Endodermal cell (in vitro differentiated cells): Measurements from ENCODE around the gene WSCD1. TPM values are rescaled to one million over a fixed set of nuclear protein-coding genes. Genes with fewer than 3 reads are reported as not detected.

Experiments
- DNase-seq: peaks from one replicate; pipeline ENCODE4 v3.0.0-alpha.2; 2017
- H3K27ac ChIP-seq: 2 replicates; pipeline ENCODE4 v1.5.1; 2013; ENCODE audit warnings: mild to moderate bottlenecking, low read depth, low read length, moderate library complexity
- H3K27me3 ChIP-seq: 2 replicates; pipeline ENCODE4 v1.6.1; 2013; ENCODE audit warnings: mild to moderate bottlenecking, low read length, moderate library complexity; ENCODE audit not compliant: insufficient read depth, control insufficient read depth, poor library complexity, severe bottlenecking
- H3K36me3 ChIP-seq: 2 replicates; pipeline ENCODE4 v1.7.0; 2013; ENCODE audit warnings: mild to moderate bottlenecking, low read length, moderate library complexity; ENCODE audit not compliant: control insufficient read depth, insufficient read depth
- H3K4me1 ChIP-seq: one replicate; pipeline ENCODE4 v1.7.0; 2013; ENCODE audit warnings: low read length; ENCODE audit not compliant: control insufficient read depth, insufficient read depth
- H3K4me3 ChIP-seq: 2 replicates; pipeline ENCODE4 v1.5.1; 2013; ENCODE audit warnings: mild to moderate bottlenecking, low read length, moderate library complexity
- H3K9ac ChIP-seq: 2 replicates; pipeline ENCODE4 v1.6.1; 2013; ENCODE audit warnings: mild to moderate bottlenecking, low read length, moderate library complexity; ENCODE audit not compliant: poor library complexity, severe bottlenecking; ENCODE audit errors: extremely low read depth
- H3K9me3 ChIP-seq: 2 replicates; pipeline ENCODE4 v1.6.1; 2013; ENCODE audit warnings: mild to moderate bottlenecking, low read length, moderate library complexity; ENCODE audit not compliant: control insufficient read depth
- H3K27ac Mint-ChIP-seq: 2 replicates; pipeline ENCODE4 v1.8.0; 2020; ENCODE audit warnings: mixed read lengths
- H3K27me3 Mint-ChIP-seq: 2 replicates; pipeline ENCODE4 v1.8.0; 2021; ENCODE audit warnings: mild to moderate bottlenecking, mixed read lengths; ENCODE audit not compliant: insufficient read depth
- H3K36me3 Mint-ChIP-seq: 2 replicates; pipeline ENCODE4 v1.8.0; 2020; ENCODE audit warnings: low read depth, mixed read lengths
- H3K4me1 Mint-ChIP-seq: 2 replicates; pipeline ENCODE4 v1.8.0; 2020; ENCODE audit warnings: mixed read lengths
- H3K4me3 Mint-ChIP-seq: 2 replicates; pipeline ENCODE4 v1.8.0; 2020; ENCODE audit warnings: mild to moderate bottlenecking, moderate library complexity, mixed read lengths
- H3K9me3 Mint-ChIP-seq: 2 replicates; pipeline ENCODE4 v1.8.0; 2020; ENCODE audit warnings: mild to moderate bottlenecking, mixed read lengths
- CTCF ChIP-seq: fragments of 200-600 bp; sonication (generic); conservative IDR thresholded peaks from 2 replicates; pipeline ENCODE4 v1.5.0; 2021; ENCODE audit warnings: antibody characterized with exemption, mild to moderate bottlenecking
- WGBS, 2 experiments: methylation state at CpG; one replicate each; pipeline versions ENCODE4 v1.1.5 to v1.1.7; 2013; ENCODE audit warnings: missing lambda C conversion rate in 2 of 2, mixed read lengths in 1 of 2; ENCODE audit not compliant: insufficient coverage in 1 of 2, insufficient read length in 1 of 2; 5-methylcytosine and 5-hydroxymethylcytosine counted together
- total RNA-seq, 2 donors: library from RNA; stranded (reverse); fragmentation: NEBNext Ultra II Directional in 1 of 2; extraction: Animal tissue kit (Norgen Biotek cat#: 25700) in 1 of 2; gene quantifications; 2 replicates in 1 of 2; 3 replicates in 1 of 2; pipeline ENCODE4 v1.2.1, GENCODE V29; 2021

WSCD1 gene
- total RNA-seq, 2 donors from 2014 or later = 6.5 to 7.7 TPM

DNA sequence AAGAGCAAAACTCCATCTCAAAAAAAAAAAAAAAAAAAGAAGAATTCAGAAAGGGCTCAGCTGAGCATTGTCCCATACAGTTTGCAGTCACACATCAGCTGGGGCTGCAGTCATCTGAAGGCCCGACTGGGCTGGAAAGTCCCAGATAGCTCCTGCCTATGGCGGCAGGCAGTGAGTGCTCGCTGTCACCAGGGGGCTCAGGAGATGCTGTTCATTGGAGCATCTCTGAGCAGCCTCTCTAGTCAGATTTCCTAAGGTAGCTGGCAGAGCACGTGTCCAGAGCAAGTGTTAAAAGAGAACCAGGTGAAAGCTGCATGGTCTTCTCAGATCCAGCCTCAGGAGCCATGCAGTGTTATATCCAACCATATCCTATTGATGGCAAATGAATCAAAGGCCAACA is 75.8 kb downstream of the WSCD1 start:
- Histone ChIP-seq H3K9me3 (no peaks in the 10 kb centered on the region), H3K9ac (no peak overlapping the region), H3K4me1 (peaks cover 5% of the 10 kb centered on the region), H3K36me3 (no peaks in the 10 kb centered on the region), H3K27me3 (peaks cover 3% of the 10 kb centered on the region), H3K4me3 (no peak overlapping the region), H3K27ac (no peak overlapping the region)
- Mint-ChIP-seq H3K4me1 (peaks cover 33% of the 10 kb centered on the region), H3K27ac (no peak overlapping the region), H3K27me3 (peaks cover 26% of the 10 kb centered on the region), H3K9me3 (peaks cover 3% of the 10 kb centered on the region), H3K4me3 (no peak overlapping the region), H3K36me3 (no peaks in the 10 kb centered on the region)
- 91 to 98% methylated on average over 4 of the region's 4 CpGs for WGBS, 2 experiments
- DNase-seq = no peak
- peak; percentile 16 for TF ChIP-seq CTCF

GRCh38 chr17:6147042-6147441 is 76.9 kb downstream of the WSCD1 start:
- Mint-ChIP-seq H3K27me3 (peaks cover 34% of the 10 kb centered on the region), H3K9me3 (peaks cover 3% of the 10 kb centered on the region), H3K4me1 (peaks cover 23% of the 10 kb centered on the region), H3K36me3 (no peaks in the 10 kb centered on the region), H3K27ac (no peak overlapping the region), H3K4me3 (no peak overlapping the region)
- no peaks in the 10 kb centered on the region for H3K9me3 ChIP-seq
- H3K36me3 ChIP-seq = no peaks in the 10 kb centered on the region
- peaks cover 8% of the 10 kb centered on the region for H3K27me3 ChIP-seq
- 70 to 86% methylated on average over 7 of the region's 7 CpGs for WGBS, 2 experiments
- no peak overlapping the region for H3K9ac ChIP-seq
- DNase-seq = peak; percentile 86
- H3K4me1 ChIP-seq = peaks cover 2% of the 10 kb centered on the region
- H3K27ac ChIP-seq = no peak overlapping the region
- H3K4me3 ChIP-seq = no peak overlapping the region
- no peak for TF ChIP-seq CTCF

- WGBS, 2 experiments = 82 to 89% methylated on average over 4 to 6 of the region's 6 CpGs
- peaks cover 45% of the 10 kb centered on the region for H3K27me3 Mint-ChIP-seq
- no peaks in the 10 kb centered on the region for H3K36me3 Mint-ChIP-seq
- H3K4me1 ChIP-seq = peaks cover 3% of the 10 kb centered on the region
- TF ChIP-seq CTCF = no peak
- DNase-seq = no peak
- no peaks in the 10 kb centered on the region for H3K9me3 Mint-ChIP-seq
- H3K27ac ChIP-seq = no peak overlapping the region
- no peaks in the 10 kb centered on the region for H3K9me3 ChIP-seq
- H3K4me3 Mint-ChIP-seq = no peak overlapping the region
- H3K36me3 ChIP-seq = no peaks in the 10 kb centered on the region
- H3K27ac Mint-ChIP-seq = no peak overlapping the region
- H3K9ac ChIP-seq = no peak overlapping the region
- H3K27me3 ChIP-seq = peaks cover 8% of the 10 kb centered on the region
- H3K4me1 Mint-ChIP-seq = peaks cover 6% of the 10 kb centered on the region
- H3K4me3 ChIP-seq = no peak overlapping the region
These were observed 83.2 kb downstream of the WSCD1 start for GRCh38 chr17:6153375-6153774.
